DMS79 (cell line): ENCODE data around the gene CHAD.

Source experiments
- DNase-seq: peaks from one replicate; lab custom pipeline; 2025; lab: John Stamatoyannopoulos, UW

Gene CHAD, protein sequence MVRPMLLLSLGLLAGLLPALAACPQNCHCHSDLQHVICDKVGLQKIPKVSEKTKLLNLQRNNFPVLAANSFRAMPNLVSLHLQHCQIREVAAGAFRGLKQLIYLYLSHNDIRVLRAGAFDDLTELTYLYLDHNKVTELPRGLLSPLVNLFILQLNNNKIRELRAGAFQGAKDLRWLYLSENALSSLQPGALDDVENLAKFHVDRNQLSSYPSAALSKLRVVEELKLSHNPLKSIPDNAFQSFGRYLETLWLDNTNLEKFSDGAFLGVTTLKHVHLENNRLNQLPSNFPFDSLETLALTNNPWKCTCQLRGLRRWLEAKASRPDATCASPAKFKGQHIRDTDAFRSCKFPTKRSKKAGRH

DNA sequence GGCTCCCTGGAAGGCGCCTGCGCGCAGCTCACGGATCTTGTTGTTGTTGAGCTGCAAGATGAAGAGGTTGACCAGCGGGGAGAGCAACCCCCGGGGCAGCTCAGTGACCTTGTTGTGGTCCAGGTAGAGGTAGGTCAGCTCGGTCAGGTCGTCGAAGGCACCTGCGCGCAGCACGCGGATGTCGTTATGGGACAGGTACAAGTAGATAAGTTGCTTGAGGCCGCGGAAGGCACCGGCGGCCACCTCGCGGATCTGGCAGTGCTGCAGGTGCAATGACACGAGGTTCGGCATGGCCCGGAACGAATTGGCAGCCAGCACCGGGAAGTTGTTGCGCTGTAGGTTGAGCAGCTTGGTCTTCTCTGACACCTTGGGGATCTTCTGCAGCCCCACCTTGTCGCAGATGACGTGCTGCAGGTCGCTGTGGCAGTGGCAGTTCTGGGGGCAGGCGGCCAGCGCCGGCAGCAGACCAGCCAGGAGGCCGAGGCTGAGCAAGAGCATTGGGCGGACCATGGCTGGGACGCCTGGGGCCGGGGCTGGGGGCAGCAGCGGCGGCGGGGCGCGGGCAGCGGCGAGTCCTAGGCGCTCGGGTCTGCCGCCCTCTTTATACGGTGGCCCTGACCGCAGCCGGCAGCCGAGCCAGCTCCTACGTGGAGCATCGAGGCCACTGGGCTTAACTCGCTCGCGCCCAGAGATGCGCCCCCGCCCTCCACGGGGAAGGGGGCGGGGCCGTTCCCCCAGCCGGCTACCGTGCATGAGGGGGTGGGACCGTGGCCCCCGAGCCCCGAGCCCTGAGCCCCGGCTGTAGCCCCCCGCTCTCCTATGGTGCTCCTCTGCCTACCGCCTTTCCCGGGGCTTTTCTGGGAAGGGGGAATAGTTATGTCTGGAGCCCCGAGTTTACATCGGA is at the start of gene CHAD:
Gene CHAD (minus strand): TSS at position 577 of the 904 bp plus-strand sequence. CDS start 67 bp downstream, at position 510.
- no peak for DNase-seq

DNA sequence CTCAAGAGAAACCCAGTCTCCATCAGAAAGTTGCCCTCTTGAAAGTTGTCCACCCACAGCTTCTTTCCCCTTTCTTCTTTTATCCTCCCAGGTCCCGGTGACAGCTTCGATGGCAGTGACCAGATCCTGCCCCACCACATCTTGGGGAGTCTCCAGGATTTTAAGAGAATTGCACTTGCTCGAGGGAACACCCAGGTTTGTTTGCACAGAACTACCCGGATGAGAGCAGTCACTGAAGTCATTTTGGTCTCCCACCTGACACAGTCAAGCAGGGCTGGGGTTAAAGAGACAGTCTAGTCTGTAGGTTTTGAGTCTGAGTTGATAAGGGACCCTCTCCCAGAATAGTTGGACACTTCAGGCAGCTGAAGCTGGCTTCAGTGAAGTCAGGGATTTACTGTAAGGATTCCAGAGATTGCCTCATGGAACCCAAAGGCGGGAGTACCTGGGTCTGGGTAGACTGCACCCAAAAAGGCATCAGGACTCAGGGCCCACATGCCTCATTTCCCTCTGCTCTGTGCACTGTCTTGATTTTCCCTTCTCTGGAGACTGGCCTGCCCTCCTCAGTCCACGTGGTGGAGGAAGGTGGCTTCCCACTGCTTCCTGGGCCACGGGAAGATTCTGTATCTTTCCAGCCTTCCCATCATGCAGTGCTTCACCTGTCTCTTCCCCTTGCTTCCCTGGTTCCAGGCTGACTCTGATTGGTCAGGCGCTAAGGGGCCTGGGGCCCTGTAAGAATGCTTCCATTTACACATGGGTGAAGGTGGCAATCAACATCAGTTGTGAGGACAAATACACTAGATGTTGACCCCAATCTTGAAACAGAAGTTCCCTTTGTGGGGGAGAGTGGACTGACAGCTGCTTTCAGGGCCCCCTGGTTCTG is 49.1 kb upstream of the CHAD start:
- DNase-seq = no peak

- no peak for DNase-seq
Measured at GRCh38 chr17:50517011-50517410, 48.3 kb upstream of the CHAD start.

- no peak for DNase-seq
Measured at GRCh38 chr17:50514936-50515702, 46.4 kb upstream of the CHAD start.

- DNase-seq = no peak
Measured at GRCh38 chr17:50514388-50514787, 45.7 kb upstream of the CHAD start.

DNA sequence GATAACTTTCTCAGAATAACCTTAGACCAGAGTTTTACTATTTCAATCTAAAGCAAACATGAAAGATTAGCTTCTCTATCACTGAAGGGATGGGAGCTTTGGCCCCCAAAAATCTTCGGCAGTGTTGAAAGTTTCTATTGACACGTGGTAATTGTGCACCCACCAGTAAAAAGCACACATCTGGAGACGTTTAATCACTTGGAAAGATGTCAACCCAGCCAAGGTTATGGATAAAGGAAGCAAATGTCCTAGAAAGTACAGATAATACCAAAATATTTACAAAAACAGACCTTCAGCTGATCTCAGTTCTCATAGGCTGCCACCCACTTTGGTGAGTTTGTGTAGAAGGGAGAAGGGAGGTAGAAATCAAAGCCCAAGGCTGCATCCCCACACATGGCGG is 44.8 kb upstream of the CHAD start:
- DNase-seq = no peak

DNA sequence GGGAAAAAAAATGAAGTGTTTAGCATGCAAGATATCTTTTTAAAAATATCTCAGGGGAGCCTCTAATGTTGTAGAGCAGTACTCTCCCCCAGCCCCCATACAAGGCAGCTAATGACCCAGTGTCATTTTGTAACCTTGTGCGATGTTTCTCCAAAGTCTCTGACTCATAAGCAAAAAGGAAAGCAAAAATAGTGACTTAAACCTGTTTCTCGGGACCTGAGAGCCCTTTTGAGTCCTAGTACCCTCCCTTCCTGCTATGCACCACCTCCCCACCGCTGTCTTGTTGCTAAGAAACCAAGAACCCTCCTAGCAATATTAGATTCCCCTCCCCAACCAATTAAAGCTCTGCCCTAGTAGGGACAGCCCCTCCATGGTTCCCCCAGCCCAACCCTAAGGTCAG is 42.4 kb upstream of the CHAD start:
- DNase-seq = no peak

- no peak for DNase-seq
Measured at GRCh38 chr17:50508573-50509460, 40.1 kb upstream of the CHAD start.

- DNase-seq = peak; percentile 33
Measured at GRCh38 chr17:50507871-50508572, 39.3 kb upstream of the CHAD start, which contains the start of gene MYCBPAP. Gene MYCBPAP (plus strand): TSS chr17:50508439. CDS start chr17:50508675, 236 bp downstream.

DNA sequence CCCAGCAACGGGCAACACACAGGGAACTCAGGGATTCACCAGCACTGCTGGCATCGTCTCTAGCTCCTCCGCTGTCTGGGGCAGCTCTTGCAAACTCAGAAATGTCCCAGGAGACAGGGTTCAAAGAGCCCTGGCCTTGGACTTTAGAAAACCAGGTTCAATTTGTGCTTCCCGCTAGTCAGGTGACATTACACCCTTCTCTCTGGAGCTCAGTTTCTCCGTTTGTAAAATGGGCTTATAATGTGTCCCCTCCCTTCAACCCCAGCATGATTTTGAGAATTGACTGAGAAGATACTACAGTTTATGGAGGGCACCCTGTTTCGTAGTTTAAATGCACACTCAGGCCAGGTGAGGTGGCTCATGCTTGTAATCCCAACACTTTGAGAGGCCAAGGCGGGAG is 37.6 kb upstream of the CHAD start:
- no peak for DNase-seq

GRCh38 chr17:50505591-50506130 is 37.0 kb upstream of the CHAD start:
- no peak for DNase-seq

DNA sequence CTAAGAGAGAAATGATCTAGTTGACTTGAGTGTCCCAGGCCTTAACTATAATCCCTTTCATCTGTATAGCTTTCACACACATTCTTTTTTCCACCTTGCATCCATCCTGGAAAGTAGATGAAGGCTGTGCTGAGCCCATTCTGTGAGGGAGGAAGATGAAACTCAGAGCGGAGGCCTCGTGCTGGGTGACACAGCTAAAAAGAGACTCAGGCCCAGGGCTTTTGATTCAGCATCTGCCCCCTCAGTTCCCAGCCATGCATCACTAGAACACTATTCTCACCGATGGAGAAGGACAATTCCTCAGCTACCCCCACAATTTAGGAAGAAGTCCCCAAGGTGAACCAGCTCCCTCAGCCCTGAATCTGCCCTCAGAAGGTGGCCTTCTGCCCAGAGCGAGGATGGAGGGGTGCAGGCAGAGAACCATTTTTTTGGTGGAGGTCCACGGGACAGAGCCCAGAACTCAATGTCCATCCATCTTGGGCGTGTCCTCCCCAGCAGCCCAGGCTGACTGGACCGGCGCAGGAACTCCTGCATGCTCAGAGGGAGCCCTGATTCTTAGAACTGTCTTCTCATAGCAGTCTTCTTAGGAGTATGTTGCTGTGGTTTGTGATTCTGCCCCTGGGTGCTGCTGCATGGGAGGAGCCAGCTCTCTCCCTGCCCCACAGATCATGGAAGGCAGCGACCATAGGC is 33.8 kb upstream of the CHAD start:
- no peak for DNase-seq

GRCh38 chr17:50501054-50501453 is 32.4 kb upstream of the CHAD start:
- DNase-seq = no peak

DNA sequence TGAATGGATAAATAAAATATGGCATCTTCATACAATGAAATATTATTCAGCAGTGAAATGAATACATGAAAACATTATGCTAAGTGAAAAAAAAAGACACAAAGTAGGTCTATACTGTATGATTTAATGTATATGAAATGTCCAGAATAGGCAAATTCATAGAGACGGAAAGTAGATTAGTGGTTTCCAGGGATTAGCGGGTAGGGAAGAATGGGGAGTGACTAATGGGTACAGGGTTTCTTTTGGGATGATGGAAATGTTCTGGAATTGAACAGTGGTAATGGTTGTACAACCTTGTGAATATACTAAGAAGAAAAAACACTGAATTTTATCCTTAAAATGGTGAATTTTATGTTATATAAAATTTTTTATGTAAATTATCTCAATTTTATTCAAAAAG is 31.0 kb upstream of the CHAD start:
- DNase-seq = no peak

DNA sequence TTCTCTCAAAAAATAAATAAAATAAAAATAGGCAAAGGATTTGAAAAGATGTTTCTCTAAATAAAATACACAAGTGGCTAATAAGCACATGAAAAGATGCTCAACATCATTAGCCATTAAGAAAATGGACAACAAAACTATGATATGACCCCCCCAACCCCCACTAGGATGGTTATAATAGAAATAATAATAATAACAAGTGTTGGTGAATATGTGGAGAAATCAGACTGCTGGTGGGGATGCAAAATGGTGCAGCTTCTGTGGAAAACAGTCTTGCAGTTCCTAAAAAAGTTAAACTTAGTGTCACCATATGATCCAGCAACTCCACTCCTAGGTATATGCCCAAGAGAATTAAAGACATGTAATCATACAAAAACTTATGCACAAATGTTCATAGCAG is 30.6 kb upstream of the CHAD start:
- no peak for DNase-seq

- DNase-seq = no peak
Measured at GRCh38 chr17:50498021-50498874, 29.6 kb upstream of the CHAD start.

- DNase-seq = no peak
Measured at GRCh38 chr17:50495918-50496317, 27.2 kb upstream of the CHAD start.
